NCI-H446 (cell line): ENCODE measurements around the gene PTPRK.
A peak's percentile ranks its signal among the peaks of the same experiment; 100 is the strongest.

ENCODE experiments used
- DNase-seq, 2 experiments: peaks; one replicate each; lab custom pipeline; 2025; lab: John Stamatoyannopoulos, UW

PTPRK gene

DNA sequence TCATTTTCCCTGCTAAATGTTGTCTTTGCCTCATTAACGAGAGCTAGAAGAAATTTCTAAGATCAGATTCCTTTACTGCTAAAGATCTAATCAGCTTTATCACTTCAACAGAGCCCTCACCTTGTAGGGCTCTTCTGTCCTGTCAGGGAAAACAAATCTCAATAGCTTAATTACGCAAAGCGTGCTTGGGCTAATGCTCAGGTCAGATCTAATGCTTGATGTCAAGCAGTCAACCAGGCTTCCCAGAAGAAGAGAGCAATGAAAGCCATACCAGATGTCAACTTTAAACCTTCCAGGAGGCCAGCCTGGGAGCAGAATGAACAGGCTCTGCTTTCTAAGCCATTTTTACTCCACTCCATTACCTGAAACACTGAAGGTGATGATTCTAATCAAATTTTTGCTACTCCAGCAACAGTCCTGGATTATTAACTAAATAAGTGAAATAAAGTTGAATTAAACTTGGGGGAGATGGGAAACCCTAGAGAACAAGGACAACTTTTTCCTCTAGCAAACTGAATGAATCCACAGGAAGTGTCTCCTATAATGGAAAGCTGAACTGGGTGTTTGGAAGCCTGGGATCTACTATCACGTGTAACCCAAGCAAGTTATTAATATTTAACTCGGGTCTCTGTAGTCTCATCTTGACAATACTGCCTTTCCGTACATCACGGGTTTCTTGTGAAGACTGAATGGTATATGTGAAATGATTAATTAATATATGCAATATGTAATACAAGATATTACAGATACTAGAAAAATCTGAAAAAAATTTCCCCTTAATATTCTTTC, 273.7 kb downstream of the PTPRK start:
- no peak for DNase-seq

DNA sequence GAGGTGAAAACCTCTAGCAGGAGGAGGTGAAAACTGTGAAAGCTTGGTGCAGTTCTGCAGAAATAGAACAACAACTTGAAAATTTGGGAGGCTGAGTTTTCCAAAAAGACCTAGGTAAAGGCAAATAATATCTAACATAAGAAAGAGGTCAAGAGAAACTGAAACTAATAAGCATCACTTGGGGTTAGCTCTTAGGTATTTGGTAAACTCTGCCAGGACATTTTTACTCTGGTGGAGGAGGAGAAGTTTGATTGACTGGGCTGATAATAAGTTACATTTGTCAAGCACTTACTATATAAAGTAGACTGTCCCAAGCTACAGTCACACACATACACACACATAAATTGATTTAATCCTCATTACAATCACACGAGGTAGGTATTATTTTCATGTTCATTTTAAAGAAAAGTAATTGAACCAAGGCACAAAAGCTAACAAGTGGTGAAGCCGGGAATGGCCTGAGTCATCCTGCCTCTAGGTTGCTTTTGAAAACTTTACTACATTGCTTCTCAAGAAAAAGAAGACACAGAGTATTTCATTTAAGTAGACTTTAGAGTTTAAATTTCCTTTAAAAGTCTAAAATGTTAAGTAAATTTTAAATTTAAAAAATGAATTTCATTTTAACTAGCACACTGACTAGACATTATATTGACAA, 275.5 kb downstream of the PTPRK start:
- no peak for DNase-seq

DNA sequence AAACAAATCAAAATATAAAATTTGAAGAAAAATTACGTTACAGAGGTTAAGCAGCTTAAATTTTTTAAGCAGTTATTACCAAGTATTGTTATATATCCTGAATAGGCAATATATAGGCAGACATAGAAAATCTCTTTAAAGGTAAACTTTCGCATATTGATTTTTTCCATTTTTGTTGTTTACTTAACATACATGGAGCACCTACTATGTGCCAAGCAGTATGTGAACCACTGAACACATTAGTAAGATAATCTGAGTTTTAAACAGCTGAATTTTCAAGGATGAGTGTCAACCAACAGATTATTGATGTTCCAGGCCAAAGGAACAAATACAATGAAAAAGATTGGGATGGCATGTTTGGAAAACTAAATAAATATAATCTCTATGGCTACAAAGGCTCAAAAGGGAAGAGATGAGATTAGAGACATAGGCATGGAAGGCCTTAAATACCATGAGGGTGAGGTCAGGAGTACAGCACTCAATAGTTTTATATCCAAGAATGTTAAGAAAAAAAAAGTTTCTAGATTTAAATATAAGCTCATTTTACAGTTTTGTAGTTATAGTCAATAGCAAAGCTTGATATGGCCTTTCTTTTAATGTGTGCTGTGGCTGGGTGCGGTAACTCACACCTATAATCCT, 277.5 kb downstream of the PTPRK start:
- DNase-seq: no peak

DNA sequence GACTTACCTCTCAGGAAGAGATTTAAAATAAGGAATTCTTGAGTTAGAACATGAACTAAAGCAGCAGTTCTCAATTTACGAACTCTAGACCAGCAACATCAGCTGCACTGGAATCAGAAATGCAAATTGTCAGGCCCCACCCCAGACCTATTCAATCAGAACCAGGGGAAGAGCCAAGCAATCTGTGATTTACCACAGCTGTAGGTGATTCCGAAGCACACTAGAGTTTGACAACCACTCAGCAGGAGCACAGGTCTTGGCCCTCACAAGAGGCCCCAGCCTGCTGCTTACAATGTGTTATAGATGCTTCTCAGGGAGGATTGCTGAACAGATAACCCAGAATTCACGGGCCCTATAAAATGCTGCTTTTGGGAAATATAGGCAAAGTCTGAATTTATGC, 279.2 kb downstream of the PTPRK start:
- no peak for DNase-seq

DNA sequence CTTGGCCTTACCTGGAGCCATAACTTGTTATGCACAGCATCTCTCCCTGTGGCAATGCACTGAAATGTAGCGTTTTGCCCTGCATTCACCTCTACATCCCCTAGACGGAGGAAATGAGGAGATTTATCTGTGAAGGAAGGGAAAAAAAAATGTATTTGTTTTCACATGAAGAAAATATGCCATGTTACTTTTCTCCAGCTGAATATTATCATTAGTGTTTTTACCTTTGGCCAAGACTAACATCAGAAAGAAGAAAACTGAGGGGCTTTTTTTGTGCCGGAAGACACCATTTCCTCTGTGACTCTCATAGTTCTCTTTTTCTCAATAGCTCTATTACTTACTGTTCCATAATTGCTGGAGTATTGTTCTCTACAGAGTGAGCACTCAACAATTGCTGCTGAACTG, 280.4 kb downstream of the PTPRK start:
- no peak for DNase-seq

DNA sequence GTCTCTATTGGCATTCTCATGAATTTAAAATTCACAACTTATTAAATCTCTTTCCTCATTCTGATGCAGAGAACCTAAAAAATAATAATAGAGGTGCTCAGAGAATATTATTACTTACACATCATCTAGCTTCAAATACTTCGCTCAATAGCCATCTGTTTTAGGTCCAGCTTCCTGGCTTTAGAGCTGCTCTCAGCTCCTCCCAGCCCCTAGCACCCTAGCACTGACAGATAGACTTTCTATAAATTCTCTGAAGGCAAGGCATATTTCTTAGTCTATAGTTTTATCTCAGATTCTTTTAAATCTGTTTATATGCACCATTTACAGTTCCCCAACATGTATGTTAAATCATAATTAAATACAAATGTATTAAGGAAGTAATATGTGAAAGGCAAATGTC, 281.3 kb downstream of the PTPRK start:
- DNase-seq: peak in 1 of 2 experiments; percentile 57

DNA sequence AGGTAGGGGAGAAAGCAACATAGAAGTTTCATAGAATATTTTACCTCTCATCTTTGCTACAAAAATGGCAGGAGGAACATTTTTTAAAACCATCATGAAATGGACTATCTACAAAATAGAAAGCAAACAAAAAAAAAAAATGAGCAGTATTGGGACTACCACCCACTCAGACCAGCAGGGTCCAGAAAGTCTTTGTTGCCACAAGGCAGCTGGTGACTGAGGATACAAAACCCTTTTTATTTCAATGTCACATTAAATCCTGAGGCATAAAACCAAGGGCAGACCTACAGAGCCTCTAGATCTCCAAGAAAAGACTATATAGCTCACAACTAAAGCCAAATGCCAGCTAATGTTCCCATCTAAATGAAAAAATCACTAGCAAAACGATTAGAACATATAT, 282.2 kb downstream of the PTPRK start:
- DNase-seq: no peak

DNA sequence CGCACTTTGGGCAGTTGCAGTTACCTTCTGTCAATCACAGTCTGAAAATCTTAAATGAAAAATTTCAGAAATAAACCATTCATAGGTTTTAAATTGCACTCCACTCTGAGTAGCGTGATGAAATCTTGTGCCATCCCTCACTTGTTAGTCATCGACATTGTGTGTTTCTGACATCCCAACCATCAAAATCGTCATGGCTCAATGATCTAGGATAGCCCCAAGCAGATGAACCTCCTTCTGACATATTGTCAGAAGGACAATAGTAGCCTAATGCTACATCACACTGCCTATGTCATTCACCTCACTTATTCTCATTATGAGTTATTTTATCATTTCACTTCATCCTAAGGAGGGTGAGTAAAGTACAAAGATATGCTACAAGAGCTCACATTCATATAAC, 284.8 kb downstream of the PTPRK start:
- DNase-seq: no peak

DNA sequence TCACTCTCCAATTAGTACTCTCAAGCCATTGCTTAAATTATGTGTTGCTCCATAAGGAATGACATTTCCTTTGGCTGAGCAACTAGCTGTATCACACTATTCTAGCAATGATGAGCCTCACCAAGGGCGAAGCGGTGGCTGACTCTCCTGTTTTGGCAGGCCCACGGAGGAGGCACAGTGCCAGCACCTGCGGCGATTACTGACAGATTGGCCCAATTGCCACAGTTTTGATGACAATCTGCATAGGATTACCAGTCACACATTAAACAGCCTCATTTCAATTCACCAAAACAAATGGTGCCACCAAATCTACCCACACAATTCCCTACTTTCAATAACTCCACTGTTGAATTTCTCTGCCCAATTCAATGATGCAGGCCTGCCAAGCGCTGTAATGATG, 286.9 kb downstream of the PTPRK start:
- peak; percentile 91 to 95 for DNase-seq

DNA sequence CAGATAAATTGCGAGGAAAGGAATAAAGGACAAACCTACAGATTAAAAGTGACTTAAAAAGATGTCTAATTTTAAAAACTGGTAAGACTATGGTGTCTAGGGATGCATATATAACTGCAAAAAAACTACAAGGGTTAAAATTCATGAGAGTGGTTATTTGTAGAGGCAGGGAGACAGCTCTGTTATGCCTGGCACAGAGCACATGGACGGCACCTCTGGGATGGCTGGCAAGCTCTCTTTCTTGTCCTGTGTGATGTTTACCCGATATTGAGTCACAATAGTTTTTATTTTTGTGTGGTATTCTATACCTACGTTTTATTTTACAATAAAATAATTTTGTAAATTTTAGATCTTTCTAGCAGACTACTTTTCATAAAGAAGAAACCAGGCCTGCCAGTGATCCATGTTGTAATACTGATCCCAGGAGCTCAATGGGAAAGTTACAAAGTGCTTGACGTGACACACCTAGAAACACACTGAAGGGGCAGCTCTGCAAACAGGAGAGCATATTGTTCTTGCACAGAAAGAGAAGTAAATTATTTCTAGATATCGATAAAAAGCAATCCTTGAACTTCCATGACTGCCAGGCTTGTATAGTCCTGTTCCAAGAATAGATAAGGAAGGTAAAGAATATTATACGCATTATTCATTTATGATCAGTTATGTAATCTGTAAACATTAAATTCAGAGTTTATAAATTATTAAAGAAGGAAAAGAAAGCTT, 290.0 kb downstream of the PTPRK start:
- no peak for DNase-seq

DNA sequence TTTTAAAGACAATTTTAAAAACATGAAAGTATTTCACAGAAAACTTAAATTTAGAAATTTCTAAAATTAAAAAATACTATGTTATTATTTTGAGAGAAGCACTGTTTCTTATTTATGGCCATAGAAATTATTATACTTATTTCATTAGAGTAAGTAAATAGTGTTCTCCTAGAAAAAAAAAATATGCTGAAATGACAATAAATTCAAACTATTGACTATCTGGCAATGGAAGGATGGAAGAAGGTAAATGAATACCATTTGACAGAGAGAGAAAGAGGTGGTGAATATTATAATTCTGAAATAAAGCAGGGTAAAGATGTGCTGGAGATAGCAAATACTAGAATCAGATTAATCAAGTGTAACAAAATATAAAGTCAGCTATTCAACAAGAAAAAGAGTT, 294.8 kb downstream of the PTPRK start:
- DNase-seq: no peak

DNA sequence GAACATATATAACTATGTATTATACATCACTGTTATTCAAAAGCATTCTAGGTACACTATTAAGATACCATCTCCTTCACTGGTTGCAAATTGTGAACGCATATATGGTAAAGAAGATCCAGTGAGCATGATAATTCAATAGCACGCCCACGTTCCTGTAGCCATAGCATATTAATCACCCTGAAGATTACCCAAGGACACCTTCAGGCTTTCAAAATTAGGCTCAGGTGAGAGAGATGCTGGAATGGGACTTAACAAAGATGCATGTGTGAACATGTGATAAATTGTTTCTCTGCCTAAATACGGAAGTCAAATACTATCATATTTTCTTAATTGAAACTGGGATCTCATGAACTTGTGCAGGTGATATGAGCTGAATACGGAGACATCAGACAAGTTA, 303.5 kb downstream of the PTPRK start:
- DNase-seq: no peak

DNA sequence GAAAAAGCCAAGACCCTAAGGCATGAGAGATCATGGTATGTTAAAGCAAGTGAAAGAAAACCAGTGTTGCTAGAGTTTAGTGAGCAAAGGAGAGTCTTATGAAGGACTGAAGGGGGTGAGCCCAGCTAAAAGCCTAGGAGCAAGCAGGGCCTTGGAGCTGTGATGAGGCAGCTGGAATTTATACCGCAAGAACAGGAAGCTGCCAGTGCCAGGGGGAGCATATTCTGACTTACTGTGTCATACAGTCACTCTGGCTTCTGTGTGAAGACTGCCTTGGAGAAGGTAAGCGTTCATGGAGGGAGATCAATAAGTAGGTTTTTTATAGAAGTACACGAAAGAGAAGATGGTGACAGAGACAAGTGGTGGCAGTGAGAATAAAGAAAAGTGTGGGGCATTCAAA, 310.6 kb downstream of the PTPRK start:
- DNase-seq: no peak

DNA sequence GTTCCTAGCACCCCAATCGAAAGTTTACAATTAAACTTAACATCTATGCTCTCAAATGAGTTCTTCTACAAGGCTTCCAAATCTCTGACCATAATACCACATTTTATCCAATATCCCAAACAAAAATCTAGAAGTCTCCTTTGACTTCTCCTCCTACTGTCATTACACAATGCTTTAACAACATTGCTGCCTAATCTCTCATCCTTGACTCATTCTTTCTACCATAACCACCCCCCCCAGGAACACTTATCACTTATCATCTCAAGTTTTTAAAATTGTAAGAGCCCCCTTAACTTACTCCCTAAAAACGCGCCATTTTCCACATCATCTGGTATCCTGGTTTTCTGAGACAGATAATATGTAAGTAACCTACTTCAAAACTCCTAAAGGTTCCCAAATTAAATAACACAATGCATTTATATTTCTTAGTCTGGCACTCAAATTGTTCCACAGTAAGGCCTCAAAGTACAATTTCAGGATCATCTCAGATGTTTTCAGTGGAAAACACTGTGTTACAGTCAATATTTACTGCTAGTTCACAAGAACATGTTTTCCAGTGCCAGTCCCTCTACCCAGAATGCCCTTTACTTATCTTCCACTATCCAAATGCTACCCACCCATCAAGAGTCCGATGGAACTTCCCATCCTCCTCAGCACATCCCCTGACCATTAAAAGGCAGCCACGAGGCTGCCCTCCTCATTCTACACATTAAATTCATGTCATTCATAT, 311.4 kb downstream of the PTPRK start:
- DNase-seq: no peak

DNA sequence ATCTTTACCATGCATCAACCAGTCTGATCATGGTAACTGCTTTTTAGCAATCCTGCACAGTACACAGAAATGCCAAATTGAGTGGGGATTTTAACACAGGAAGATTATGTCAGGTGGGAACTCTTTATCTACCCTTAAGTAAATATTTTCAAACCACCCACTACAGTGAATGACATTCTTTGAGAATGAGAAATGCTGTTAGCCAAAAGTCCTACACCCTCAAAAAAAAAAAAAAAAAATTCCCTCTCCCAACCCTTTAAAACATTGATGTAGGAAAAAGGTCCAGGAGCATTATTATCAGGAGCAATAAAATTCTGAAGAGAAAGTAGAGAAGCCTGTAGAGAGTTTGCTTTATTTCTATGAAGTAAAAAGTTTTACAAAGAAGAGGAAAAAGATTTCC, 312.3 kb downstream of the PTPRK start:
- no peak for DNase-seq

DNA sequence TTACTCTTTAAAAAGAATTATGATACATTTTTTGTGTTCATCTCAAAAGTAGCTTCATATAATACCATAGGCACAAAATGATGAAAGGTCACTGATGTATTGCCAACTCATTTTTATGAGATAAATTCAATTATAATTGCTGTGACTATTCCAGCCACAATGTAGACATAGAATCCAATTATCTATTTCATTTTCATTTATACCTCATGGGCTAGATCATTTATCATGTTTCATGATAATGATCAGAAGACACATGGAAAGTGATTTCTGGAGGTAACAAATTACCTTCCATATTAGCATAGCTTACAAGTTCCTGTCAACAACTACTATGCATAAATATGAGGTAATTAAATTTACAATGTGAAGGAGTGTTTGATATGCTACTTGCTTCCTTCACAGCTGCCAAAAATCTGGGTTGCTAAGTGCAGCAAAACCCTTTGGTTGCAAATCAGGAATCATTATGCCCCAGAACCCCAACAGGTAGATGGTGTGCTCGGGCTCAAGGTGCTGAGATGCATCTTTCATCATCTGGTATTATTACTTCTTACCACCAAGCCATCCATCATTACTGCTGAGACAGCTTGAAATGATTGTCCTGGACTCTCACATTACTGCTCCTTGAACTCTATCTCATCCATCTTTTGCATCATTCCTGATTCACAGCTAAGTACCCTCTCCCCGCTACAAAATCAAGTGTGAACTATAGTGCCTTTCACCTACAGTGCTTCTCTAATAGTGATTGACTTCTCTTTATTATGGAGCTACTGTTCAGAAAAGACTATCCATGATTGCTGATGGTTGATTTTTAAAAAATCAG, 313.6 kb downstream of the PTPRK start:
- no peak for DNase-seq

DNA sequence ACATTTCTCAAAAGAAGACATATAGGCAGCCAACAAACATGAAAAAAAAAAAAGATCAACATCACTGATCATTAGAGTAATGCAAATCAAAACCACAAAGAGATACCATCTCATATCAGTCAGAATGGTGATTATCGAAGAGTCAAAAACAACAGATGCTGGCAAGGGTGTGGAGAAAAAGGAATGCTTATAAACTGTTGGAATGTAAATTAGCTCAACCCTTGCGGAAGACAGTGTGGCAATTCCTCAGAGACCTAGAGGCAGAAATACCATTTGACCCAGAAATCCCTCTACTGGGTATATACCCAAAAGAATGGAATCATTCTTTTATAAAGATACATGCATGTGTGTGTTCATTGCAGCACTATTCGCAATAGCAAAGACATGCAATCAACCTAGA, 315.8 kb downstream of the PTPRK start:
- no peak for DNase-seq

DNA sequence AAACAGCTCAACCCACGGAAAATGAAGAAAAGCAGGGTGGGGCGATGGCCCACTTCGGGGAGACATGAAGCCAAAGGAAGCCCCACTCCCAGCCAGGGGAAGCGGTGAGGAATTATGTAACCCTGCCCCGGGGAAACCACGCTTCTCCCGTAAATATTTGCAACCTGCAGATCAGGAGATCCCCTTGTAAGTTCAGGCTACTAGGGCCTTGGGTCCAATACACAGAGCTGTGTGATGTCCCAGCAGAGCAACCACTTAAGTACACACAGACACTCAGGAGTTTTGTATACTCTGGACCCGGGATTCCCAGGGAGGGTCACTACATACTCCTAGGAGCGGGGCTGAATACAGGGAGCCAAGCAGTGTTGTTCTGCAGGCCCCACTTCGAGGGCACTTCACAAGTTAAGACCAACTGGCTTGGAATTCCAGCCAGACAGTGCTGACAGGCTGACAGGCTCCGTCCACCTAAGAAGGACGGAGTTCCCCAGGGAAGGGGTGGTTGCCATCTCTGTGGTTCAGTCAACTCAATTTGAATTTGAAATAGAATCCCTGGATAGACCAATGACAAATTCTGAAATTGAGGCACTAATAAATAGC, 318.1 kb downstream of the PTPRK start:
- no peak for DNase-seq

DNA sequence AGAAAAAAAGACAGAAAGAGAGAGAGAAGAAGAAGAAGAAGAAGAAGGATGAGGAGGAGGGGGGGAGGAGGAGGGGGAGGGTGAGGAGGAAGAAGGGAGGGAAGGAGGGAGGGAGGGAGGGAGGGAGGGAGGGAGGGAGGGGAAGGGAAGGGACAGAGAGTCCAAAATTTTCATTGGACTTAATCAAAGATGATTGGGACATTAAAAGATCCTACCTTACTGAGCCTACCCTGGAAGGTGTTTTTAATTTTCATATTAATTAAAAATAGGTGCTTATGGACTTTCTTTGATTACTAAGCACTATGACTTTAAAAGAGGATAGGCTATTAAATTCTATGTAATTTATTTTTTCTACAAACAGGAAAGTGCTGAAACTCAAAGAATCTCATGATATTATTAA, 319.6 kb downstream of the PTPRK start:
- DNase-seq: no peak

DNA sequence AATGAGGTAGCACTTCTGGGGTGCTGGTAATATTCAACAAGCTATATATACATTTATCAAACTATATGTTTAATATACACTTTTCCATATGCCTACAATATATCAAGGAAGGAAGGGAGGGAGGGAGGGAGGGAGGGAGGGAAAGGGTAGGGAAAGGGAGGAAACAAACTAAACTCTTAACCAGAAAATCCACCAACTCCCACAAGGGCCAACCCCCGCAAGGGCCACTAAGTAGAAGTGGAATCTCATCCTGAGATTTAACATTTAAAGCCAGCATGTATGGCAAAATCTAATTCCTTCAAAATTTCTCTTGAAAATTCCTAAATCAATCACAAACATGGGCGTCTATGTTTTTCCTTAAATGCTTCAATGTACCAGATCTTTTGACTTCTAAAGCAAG, 320.9 kb downstream of the PTPRK start:
- no peak for DNase-seq

DNA sequence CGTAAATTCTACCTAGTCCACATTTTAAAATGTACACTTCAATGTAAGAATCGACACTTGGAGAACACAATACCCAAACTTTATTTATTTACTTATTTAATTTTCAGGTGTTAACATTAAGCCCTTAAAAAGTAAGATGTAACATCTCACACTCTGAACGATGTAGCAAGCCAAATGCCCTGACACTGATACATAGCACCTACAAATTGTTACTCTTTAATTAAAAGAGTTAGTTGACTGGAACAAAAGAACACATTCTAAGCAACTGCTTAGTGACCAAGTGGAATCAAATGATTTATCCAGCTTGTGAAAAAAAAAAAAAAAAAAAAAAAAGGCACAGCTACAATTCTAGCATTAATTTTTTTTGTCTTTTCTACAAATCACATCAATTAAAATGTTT, 327.4 kb downstream of the PTPRK start:
- DNase-seq: no peak
